HG03039 (cell line): Measurements from ENCODE around the gene RNF135.
"Not testable (repeated sequence)": the region's sequence is repeated elsewhere in the genome, so short reads cannot be mapped to it uniquely, and the experiment has no call there.

Experiments used
- ATAC-seq: cut with Tn5 transposase; IDR thresholded peaks from one replicate; pipeline ENCODE4 v1.9.1; 2021; ENCODE audit warnings: mild to moderate bottlenecking, moderate library complexity; ENCODE audit not compliant: unreplicated experiment

RNF135 gene

DNA sequence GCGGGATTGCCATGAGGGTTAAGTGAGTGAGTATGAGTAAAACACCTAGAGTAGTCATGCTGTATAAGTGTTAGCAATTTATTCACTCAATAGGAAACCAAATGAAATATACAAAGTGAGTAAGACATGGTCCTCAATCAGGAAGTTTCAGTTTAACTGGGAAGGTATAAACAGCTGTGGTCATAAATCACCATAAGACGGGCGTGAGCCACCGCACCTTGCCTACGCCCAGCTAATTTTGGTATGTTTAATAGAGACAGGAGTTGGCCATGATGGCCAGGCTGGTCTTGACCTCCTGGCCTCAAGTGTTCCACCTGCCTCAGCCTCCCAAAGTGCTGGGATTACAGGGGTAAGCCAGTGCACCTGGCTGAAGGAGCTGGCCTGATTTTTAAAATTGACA is 27.0 kb downstream of the RNF135 start:
- ATAC-seq = no peak

DNA sequence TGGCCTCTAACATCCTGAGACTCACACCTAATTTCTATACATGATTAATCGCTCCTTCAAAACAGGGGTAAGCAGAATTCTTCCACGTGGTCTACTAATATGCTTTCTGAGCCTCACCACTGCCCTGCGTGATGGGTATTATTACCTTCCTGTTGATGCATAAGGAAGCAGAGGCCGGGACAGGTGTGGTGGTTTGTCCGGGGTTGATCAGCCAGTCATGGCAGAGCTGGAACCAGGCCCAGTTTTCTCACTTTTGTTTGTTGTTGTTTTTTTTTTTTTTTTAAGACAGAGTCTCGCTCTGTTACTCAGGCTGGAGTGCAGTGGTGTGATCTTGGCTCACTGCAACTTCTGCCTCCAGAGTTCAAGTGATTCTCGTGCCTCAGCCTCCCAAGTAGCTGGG is 31.2 kb downstream of the RNF135 start:
- no peak for ATAC-seq

DNA sequence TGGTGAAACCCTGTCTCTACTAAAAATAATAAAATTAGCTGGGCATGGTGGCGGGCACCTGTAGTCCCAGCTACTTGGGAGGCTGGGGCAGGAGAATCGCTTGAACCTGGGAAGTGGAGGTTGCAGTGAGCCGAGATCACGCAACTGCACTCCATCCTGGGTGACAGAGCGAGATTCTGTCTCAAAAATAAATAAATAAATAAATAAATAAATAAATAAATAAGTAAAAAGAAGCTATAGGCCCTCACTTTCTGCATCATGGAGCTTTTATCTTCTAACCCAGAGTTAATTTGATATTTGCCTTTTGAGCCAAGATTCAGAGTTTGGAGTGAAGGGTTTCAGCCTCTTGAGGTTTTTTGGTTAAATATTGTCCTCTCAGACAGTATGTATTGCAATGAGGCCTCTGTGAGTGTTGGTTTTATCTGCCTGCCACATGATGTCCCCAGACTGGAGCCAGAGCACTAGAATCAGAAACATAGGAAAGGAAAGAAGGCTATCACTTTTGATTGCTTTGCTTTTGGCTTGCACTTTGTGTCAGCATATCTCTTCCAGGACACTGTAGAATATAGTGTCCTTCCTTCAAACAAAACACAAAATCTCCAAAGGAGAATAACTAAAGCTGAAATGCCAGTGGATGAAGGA is 32.5 kb downstream of the RNF135 start:
- no peak for ATAC-seq

DNA sequence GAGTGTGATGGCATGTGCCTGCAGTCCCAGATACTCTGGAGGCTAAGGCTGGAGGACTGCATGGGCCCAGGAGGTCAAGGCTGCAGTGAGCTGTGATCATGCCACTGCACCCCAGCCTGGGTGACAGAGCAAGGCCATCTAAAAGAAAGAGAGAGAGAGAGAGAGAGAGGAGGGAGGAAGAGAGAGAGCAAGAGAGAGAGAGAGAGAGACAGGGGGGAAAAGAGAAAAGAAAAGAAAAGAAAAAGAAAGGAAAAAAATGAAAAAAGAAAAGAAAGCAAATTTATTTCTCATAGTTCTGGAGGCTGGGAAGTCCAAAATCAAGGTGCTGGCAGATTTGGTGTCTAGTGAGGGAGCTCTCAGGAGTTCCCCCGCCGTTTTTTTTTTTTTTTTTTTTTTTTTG is 33.3 kb downstream of the RNF135 start:
- ATAC-seq = no peak

DNA sequence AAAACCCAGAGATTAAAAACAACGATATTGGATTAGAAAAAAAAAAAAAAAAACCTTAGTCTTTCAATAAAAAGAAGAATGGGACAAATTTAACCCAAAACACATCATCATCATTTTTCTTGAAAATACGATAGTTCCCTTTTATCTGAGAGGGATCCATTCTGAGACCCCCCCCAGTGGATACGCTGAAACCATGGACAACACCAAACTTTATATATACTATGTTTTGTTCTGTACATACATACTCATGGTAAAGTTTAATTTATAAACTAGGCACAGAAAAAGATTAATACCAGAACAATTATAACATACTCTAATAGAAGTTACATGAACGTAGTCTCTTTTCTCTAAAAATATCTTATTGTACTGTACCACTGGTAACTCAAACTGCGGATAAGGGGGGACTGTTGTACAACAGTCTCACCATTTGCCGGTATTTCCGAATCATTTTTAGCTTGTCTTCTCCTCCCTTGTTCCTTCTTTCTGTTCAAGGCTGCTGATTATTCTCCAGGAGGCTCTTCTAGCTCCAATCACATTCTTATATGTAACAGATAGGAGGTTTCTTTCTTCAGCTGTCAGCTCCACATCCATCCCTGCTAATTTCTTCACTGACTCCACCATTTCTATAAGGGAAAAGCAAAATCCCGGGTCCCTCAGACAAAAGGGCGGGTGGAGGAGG is 37.0 kb downstream of the RNF135 start:
- ATAC-seq = no peak

DNA sequence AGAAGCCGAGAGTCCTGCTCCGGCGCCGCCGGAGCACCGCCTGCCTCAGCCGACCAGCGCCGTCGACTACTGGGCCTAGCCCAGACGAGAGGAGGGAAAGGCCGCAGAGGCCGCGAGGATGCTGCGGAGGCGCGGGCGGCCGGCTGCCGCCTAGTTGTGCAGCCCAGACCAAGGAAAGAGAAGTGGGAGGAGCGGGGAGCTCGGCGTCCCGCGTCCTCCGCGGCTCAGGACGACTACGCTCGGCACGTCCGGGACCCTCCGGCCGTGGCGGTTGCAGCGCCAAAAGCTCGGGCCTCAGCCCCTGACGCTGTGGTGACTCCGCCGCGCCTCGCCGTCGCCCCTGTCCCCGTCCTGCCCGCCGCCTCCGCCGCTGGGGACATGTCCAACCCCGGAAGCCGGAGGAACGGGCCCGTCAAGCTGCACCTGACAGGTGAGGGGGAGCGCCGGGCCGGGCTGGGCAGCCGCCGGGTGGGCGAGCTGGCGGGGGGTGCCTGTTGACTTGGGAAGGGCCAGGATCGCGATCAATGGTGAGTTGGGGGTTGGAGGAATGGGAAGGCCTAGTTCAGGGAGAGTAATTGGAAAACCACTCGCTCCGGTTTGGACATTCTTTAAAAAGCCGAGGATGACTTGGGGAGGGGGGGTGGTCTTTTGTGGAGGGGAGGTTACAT is 37.7 kb downstream of the RNF135 start:
- ATAC-seq = no peak

DNA sequence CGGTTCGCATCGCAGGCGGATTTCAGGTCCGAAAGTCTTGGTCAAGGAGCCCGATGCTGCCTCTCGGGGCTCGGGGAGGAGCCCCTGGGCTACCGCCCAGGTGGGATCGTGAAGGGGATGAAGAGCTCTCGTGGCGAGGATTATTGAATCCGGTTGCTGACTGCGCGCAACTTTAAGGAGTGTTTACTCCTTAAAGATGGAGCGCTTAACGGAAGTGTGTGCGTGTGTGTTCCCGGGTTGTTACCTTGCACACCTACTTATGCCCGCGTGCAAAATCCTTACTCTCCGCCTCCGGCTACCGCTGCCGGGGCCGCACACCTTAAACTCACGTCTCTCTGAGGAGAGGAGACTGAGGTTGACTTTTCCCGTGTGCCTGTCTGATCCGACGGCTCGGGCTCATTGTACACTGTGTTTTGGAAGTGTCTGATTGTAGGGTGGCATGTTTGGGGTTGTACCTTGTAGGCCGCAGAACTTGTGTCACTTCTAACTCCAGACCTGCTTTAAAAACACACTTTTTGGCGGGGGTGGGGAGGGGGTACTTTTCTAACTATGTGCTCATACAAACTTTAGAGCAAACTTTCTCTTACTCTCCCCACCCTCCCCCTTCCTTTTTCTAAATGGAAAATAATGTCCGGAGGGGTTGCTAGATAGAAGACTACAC is 38.3 kb downstream of the RNF135 start:
- ATAC-seq = not testable (repeated sequence)

DNA sequence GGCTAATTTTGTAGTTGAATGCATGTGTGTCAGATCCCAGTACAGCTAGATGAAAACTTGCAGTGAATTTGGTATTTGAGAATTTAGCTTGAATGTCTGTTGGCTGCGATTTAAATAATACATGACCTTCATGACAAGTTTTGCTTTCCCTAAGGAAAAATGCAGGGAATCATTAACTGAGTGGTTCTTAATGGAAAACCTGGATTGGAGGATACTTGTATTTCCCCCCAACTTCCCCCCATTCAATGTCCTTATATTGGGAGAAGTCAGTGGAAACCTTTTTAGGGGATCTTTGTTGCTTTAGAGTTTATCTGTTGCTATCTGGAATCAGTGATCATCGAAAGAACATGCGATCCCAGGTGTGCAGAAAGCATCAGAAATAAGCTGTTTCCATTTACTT is 39.2 kb downstream of the RNF135 start:
- not testable (repeated sequence) for ATAC-seq

DNA sequence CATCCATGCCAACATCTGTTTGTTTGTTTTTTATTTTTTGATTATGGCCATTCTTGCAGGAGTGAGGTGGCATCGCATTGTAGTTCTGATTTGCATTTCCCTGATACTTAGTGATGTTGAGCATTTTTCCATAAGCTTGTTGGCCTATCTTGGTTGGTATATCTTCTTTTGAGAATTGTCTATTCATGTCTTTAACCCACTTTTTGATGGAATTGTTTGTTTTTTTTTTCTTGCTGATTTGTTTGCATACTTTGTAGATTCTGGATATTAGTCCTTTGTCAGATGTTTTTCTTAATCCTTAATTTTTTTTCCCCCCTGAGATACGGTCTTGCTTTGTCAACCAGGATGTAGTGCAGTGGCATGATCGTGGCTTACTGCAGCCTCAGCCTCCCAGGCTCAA is 43.0 kb downstream of the RNF135 start:
- ATAC-seq = no peak

DNA sequence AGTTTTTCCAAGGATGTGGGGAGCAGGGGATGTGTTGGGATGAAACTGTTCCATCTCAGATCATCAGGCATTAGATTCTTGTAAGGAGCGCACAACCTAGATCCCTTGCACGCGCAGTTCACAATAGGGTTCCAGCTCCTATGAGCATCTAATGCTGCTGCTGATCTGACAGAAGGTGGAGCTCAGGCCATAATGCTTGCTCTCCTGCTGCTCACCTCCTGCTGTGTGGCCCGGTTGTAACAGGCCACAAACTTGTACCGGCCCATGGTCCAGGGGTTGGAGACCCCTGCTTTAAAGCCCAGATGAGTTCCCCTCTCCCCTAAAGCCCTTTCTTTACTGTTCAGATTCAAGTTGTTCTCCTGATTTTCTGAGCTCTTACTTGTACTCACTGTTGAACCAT is 44.8 kb downstream of the RNF135 start:
- ATAC-seq = no peak

DNA sequence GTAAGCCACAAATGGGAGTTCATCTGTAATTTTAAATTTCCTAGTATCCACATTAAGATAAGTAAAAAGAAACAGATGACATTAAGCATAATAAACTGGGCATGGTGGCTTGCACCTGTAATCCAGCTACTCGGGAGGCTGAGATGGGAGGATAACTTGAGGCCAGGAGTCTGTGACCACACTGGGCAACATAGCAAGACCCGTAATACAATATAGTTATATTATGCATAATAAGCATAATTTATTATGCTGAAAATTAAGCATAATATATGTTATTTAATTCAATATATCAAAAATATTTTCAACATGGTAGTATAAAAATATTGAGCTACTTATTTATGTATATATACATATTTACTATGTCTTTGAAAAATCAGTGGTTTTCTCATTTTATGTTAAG is 48.2 kb downstream of the RNF135 start:
- no peak for ATAC-seq

DNA sequence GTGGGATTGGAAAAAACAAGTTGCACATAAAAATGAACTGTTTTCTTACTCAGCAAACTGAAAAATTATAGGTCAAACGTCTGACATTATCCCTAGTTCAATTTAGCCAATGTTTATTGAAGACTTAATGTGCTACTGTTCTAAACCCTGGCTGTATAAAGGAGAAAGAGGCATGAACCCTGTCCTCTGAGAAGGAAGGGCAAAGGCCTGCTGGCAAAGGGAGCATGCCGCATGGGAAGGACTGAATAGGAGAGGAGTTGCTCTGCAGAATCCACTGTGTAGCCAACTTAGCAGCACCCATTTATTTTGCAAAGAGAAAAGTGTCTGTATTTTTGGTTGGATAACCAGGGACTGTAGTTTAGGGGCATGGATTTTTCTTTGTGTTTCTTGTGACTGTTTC is 52.3 kb downstream of the RNF135 start:
- ATAC-seq = not testable (repeated sequence)

DNA sequence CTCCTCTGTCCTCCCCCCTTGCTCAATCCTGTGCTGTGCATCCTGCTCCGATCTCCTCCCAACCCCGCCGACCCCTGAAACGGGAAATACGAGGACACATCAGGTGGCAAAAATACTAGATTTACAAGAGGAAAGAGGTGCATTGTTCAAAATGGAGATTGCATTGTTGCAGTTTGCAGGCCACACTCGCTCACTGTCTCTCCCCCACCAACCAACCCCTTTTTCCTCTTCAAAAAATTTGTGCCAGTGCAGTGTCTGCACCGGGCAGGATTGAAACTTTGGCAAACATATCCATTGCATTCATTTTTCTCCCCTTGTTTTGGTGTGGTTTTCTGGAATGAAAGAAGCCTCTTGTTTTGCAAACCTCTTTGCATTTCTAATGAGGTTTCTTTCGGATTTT is 61.0 kb downstream of the RNF135 start:
- no peak for ATAC-seq

DNA sequence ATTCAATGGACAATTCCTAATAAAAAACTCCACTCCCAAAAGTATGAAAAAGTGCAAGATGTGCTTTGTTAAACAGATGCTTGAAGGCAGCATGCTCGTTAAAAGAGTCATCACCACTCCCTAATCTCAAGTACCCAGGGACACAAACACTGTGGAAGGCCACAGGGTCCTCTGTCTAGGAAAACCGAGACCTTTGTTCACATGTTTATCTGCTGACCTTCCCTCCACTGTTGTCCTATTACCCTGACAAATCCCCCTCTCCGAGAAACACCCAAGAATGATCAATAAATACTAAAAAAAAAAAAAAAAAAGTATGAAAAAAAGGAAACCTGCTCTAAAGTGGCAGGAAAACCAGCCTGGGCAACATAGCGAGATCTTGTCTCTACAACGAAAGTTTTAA is 64.8 kb downstream of the RNF135 start:
- not testable (repeated sequence) for ATAC-seq

DNA sequence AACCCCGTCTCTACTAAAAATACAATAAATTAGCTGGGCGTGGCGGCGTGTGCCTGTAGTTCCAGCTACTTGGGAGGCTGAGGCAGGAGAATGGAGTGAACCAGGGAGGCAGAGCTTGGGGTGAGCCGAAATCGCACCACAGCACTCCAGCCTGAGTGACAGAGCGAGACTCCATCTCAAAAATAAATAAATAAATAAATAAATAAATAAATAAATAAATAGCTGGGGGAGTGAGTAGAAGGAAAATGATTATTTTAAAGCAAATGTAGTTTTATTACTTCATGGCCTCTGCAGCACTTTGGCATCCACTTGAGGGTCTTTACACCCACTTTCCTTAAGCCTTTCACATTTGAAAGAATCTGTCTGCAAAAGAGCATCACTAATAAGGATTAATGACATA is 70.0 kb downstream of the RNF135 start:
- ATAC-seq = not testable (repeated sequence)

DNA sequence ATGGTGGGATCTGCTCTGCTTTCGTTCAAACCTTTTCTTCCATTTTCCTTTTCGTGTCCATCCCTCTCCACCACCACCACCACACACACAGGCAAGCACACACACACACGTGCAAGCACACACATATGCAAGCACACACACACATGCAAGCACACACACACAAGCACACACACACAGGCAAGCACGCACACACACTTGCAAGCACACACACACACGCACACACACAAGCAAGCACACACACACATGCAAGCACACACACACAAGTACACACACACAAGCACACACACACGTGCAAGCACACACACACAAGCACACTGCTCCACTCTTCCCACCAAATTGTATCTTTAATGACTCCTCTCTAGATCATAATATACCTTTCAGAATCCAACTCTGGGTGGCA is 71.5 kb downstream of the RNF135 start:
- not testable (repeated sequence) for ATAC-seq

DNA sequence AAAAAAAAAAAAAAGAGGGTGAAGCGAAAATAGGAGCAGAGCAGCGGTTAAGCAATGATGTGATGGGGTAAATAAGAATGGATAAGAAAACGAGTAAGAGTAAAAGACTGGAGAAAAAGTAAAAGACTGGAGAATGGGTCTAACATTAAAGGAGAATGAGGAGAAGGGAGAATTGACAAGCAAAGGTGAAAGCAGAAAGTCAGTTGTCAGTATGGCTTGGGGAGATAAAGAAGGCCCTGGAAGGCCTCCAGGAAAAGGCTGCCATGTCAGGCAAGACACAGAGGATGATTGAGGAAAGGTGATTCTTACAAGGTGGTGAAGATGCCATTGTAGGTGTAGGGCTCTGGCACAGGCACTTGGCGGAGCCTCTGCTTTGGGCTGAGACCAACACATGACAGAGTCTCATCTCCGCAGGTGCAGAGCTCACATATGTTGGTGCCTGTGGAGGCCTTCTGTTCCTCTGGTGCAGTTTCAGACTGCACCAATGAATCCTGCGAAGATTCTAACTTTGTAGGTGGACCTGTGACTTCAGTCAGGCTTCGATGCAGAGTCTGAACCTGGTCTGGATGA is 76.1 kb downstream of the RNF135 start:
- ATAC-seq = not testable (repeated sequence)

DNA sequence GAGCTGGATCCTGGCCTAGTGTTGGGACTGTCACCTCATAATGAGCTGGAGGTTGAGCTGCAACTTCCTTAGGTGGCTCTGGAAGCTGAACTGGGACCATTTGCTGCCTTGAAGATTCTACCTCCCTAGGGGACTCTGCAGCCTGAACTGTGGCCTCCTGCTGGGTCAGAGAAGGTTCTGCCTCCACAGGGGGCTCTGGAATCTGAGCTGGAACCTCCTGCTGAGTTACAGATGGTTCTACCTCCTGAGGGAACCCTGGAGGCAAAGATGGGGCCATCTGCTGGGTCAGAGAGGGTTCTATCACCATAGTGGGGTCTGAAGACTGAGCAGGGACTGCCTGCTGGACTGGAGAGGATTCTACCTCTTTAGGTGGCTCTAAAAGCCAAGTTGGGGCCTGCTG is 77.3 kb downstream of the RNF135 start:
- ATAC-seq = no peak

DNA sequence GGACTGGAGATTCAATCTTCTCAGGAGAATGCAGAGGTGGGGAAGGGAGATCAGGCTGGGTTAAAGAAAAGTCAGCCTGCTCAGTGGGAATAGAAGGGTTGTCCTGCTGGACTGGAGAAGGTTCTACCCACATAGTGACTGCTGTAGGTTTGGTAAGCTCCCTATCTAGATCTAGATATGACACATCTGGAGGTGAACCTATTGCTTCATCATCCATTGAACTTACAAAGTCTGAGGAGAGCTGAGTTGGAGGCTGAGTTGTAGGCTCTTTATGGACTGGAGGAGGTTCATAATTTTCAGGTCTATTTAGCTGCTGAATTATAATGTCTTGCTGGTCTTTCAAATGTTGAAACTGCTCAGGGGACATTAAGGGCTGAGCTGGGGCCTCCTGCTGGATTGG is 77.9 kb downstream of the RNF135 start:
- ATAC-seq = no peak
